PC-9 (cell line): Measurements from ENCODE around the gene EPHA3. TPM values are rescaled to one million over a fixed set of nuclear protein-coding genes. Genes with fewer than 3 reads are reported as not detected.

ENCODE experiments used
- BruUV-seq: library from RNA; stranded (reverse); fragments of 400-500 nt; replicated peaks from 2 replicates; lab custom pipeline; 2021; lab: Mats Ljungman, UMichigan
- CTCF ChIA-PET: fragments of 300-600 bp; sonication (Branson Sonifier 250); formaldehyde crosslinking; loops from one replicate; lab custom pipeline; 2022; ENCODE audit warnings: antibody characterized with exemption; lab: Charles Lee
- POLR2A ChIA-PET: fragments of 300-600 bp; sonication (Branson Sonifier 250); formaldehyde crosslinking; loops from one replicate; lab custom pipeline; 2022; ENCODE audit warnings: antibody characterized with exemption; ENCODE audit not compliant: unreplicated experiment; lab: Charles Lee
- DNase-seq, 2 experiments: peaks; one replicate each; pipeline versions ENCODE4 v3.0.0 to v3.0.0-alpha.2; 2015 to 2022; ENCODE audit warnings: mixed read lengths in 1 of 2
- H2AFZ ChIP-seq: fragments of 200-600 bp; sonication (generic); 2 replicates; pipeline ENCODE4 v1.8.1; 2017; ENCODE audit warnings: antibody characterized with exemption
- H3F3A ChIP-seq: fragments of 200-600 bp; sonication (generic); 2 replicates; pipeline ENCODE4 v1.8.1; 2017; ENCODE audit warnings: antibody characterized with exemption, mild to moderate bottlenecking, low read depth; ENCODE audit not compliant: insufficient read depth
- H3K27ac ChIP-seq: fragments of 200-600 bp; sonication (generic); 2 replicates; pipeline ENCODE4 v1.6.1; 2016; ENCODE audit warnings: mixed run types
- H3K27me3 ChIP-seq: fragments of 200-600 bp; sonication (generic); 2 replicates; pipeline ENCODE4 v1.6.1; 2016; ENCODE audit warnings: low read depth, mixed run types; ENCODE audit not compliant: insufficient read depth
- H3K36me3 ChIP-seq: fragments of 200-600 bp; sonication (generic); 2 replicates; pipeline ENCODE4 v1.6.1; 2016; ENCODE audit warnings: low read depth, mixed run types
- H3K4me1 ChIP-seq: fragments of 200-600 bp; sonication (generic); replicated peaks from 2 replicates; pipeline ENCODE4 v1.6.1; 2016; ENCODE audit warnings: mixed run types; ENCODE audit not compliant: insufficient read depth
- H3K4me2 ChIP-seq: fragments of 200-600 bp; sonication (generic); 2 replicates; pipeline ENCODE4 v1.6.1; 2017; ENCODE audit warnings: mixed run types
- H3K4me3 ChIP-seq: fragments of 200-600 bp; sonication (generic); 2 replicates; pipeline ENCODE4 v1.6.1; 2016; ENCODE audit warnings: mixed run types
- H3K79me2 ChIP-seq: fragments of 200-600 bp; sonication (generic); 2 replicates; pipeline ENCODE4 v1.6.1; 2017; ENCODE audit warnings: low read depth, mixed run types
- H3K9me2 ChIP-seq: fragments of 200-600 bp; sonication (generic); 2 replicates; pipeline ENCODE4 v1.8.1; 2017; ENCODE audit warnings: mild to moderate bottlenecking; ENCODE audit not compliant: insufficient read depth
- H3K9me3 ChIP-seq: fragments of 200-600 bp; sonication (generic); 2 replicates; pipeline ENCODE4 v1.8.1; 2016; ENCODE audit warnings: low read depth; ENCODE audit not compliant: insufficient read depth
- H4K20me1 ChIP-seq: fragments of 200-600 bp; sonication (generic); 2 replicates; pipeline ENCODE4 v1.8.1; 2017; ENCODE audit not compliant: insufficient read depth
- EZH2 ChIP-seq: fragments of 200-600 bp; sonication (generic); IDR thresholded peaks from 2 replicates; pipeline ENCODE4 v1.8.0; 2017; ENCODE audit warnings: antibody characterized with exemption, low read depth
- intact Hi-C: fragments of 100-400 bp; cut with micrococcal nuclease; formaldehyde crosslinking; loops from one replicate; pipeline ENCODE4 v1.10.0; 2022; ENCODE audit not compliant: unreplicated experiment
- total RNA-seq: library from RNA; stranded (reverse); gene quantifications from 2 replicates; pipeline ENCODE4 v1.2.3, GENCODE V29; 2021
- TF ChIP-seq, protein P1 (sequence below): fragments of 200-600 bp; sonication (generic); conservative IDR thresholded peaks from 2 replicates; pipeline ENCODE4 v1.6.1; 2017; ENCODE audit warnings: mixed run types, antibody characterized with exemption, mild to moderate bottlenecking, moderate library complexity

Gene EPHA3
- total RNA-seq, 1 experiment from 2014 or later: not detected

DNA sequence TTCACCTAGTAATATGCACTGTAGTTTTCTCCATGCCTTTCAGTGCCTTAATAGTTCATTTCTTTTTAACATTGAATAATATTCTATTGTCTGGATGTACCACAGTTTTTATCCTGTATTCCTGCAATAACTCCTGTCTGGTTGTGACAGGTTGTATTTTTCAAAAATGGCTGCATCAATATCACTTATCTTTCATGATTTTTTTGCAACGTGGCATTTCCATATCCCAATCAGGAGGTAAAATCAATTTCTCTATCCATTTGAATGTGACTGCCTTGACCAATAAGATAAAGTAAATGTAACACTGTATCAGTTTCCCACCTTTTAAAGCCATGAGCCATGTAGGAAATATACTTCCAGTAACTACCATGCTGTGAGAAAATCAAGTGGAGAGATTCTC, 27.5 kb upstream of the EPHA3 start:
- H3K9me3 ChIP-seq: no peaks in the 10 kb centered on the region
- H3K4me3 ChIP-seq: no peak overlapping the region
- H3K27me3 ChIP-seq: no peaks in the 10 kb centered on the region
- BruUV-seq: no TSS peak
- no peak overlapping the region for H2AFZ ChIP-seq
- no peaks in the 10 kb centered on the region for H3K36me3 ChIP-seq
- no peak overlapping the region for H3K4me2 ChIP-seq
- H4K20me1 ChIP-seq: no peaks in the 10 kb centered on the region
- DNase-seq: no peak
- H3K9me2 ChIP-seq: no peaks in the 10 kb centered on the region
- ChIA-PET CTCF (no interaction called here), POLR2A (no interaction called here)
- H3F3A ChIP-seq: no peaks in the 10 kb centered on the region
- intact Hi-C loops: no loop called here
- no peak for TF ChIP-seq EZH2
- TF ChIP-seq, protein P1, sequence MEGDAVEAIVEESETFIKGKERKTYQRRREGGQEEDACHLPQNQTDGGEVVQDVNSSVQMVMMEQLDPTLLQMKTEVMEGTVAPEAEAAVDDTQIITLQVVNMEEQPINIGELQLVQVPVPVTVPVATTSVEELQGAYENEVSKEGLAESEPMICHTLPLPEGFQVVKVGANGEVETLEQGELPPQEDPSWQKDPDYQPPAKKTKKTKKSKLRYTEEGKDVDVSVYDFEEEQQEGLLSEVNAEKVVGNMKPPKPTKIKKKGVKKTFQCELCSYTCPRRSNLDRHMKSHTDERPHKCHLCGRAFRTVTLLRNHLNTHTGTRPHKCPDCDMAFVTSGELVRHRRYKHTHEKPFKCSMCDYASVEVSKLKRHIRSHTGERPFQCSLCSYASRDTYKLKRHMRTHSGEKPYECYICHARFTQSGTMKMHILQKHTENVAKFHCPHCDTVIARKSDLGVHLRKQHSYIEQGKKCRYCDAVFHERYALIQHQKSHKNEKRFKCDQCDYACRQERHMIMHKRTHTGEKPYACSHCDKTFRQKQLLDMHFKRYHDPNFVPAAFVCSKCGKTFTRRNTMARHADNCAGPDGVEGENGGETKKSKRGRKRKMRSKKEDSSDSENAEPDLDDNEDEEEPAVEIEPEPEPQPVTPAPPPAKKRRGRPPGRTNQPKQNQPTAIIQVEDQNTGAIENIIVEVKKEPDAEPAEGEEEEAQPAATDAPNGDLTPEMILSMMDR: no peak
- no peaks in the 10 kb centered on the region for H3K79me2 ChIP-seq
- H3K4me1 ChIP-seq: no peaks in the 10 kb centered on the region
- no peak overlapping the region for H3K27ac ChIP-seq

DNA sequence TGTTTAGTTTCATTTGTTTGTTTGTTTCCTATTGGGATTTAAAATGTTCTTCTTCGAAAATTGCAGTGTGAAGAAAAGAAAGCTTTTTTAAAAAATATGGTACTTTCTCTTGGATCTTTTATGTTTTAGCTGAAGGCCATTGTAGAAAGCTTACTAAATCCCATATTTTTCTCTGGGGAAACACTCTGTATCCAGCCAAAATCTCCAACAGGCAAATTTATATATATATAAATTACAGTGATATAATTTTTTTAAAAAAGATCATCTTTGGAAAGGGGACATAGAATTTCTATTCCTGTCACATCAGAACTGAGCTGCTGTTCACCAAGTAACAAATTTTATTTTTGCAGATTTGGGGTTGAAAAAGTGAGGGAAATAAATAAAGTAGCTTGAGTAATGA, 19.6 kb upstream of the EPHA3 start:
- no peaks in the 10 kb centered on the region for H3K27me3 ChIP-seq
- no peaks in the 10 kb centered on the region for H3K9me2 ChIP-seq
- BruUV-seq: no TSS peak
- no peaks in the 10 kb centered on the region for H4K20me1 ChIP-seq
- TF ChIP-seq, protein P1: no peak
- no peak for TF ChIP-seq EZH2
- POLR2A ChIA-PET: no interaction called here
- DNase-seq: no peak
- no peaks in the 10 kb centered on the region for H3K4me1 ChIP-seq
- no peaks in the 10 kb centered on the region for H3F3A ChIP-seq
- H2AFZ ChIP-seq: no peak overlapping the region
- CTCF ChIA-PET: no interaction called here
- no peaks in the 10 kb centered on the region for H3K9me3 ChIP-seq
- no peak overlapping the region for H3K4me2 ChIP-seq
- no peak overlapping the region for H3K4me3 ChIP-seq
- intact Hi-C loops: no loop called here
- no peaks in the 10 kb centered on the region for H3K36me3 ChIP-seq
- no peaks in the 10 kb centered on the region for H3K79me2 ChIP-seq
- no peak overlapping the region for H3K27ac ChIP-seq

DNA sequence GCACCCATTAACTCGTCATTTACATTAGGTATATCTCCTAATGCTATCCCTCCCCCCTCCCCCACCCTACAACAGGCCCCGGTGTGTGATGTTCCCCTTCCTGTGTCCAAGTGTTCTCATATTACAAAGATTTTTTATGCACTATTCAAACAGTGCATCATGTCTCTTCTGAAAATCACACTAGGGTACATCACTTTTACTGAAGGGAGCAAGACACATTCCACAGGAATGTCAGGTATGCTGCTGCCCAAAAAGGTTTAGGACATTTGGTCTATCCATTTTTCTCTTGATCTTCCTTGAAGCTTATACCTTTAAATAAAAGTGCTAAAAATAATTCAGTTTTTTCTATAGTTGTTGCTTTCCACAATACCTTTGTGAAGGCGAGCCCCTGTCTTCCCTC, 9.2 kb upstream of the EPHA3 start:
- TF ChIP-seq EZH2: no peak
- no peaks in the 10 kb centered on the region for H3K79me2 ChIP-seq
- BruUV-seq: no TSS peak
- ChIA-PET POLR2A (no interaction called here), CTCF (no interaction called here)
- H4K20me1 ChIP-seq: no peaks in the 10 kb centered on the region
- no peaks in the 10 kb centered on the region for H3K9me3 ChIP-seq
- no peak overlapping the region for H3K27ac ChIP-seq
- no peaks in the 10 kb centered on the region for H3K27me3 ChIP-seq
- no peaks in the 10 kb centered on the region for H3K9me2 ChIP-seq
- no peaks in the 10 kb centered on the region for H3F3A ChIP-seq
- no peak overlapping the region for H3K4me2 ChIP-seq
- intact Hi-C loops: loop anchor here (5.0 to 10.0 kb wide), 3 partner anchors 881 to 997 kb away; no protein-coding TSS in a partner anchor
- H3K4me3 ChIP-seq: no peak overlapping the region
- no peaks in the 10 kb centered on the region for H3K4me1 ChIP-seq
- H3K36me3 ChIP-seq: no peaks in the 10 kb centered on the region
- no peak overlapping the region for H2AFZ ChIP-seq
- DNase-seq: no peak
